ENCODE results near the gene GATA2. TPM values are rescaled to one million over a fixed set of nuclear protein-coding genes. Genes with fewer than 3 reads are reported as not detected.

The GATA2 gene
- total and polyA plus RNA-seq, 2 of the 8 experiments (the other 6 are each of a cell fraction or from before 2014, with no cell fraction given): 0.03 to 0.30 TPM

DNA sequence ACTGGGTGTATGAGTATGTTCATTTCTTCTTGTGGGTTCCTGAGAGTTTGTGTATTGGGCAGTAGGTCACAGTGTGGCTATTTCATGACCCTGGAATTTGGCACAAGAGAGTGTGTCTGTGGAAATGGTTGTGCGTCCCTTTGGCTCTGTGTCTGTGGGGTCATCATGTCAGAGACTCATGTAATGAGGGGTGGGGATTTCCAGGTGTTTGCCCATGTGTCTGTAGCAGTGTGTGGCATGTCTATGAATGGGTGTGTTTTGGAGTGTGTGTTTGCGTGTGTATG, 1.3 kb upstream of the GATA2 start:
- Histone ChIP-seq H2BK120ac (replicated peaks; ENCODE audit: low read depth, low read length) (no peak overlapping the region), H3K4me2 (ENCODE audit: insufficient read depth in 1 of 2, low read depth in 2 of 2, low read length in 2 of 2) (peak overlapping the region in 1 of 2 experiments; percentile 63; a peak in 1 of 4 replicates), H3K36me3 (ENCODE audit: control insufficient read depth in 2 of 4, insufficient read depth in 4 of 4, low read length in 3 of 4) (peaks cover 0 to 7% (median 0%) of the 10 kb centered on the region in 4 experiments; a peak in 1 of 8 replicates), H3K4me3 (ENCODE audit: extremely low read depth in 1 of 4, insufficient read depth in 2 of 4, low read depth in 3 of 4, low read length in 4 of 4) (no peak overlapping the region), H3K27me3 (replicated peaks in 1 of 4; ENCODE audit: control insufficient read depth in 3 of 4, extremely low read depth in 1 of 4, insufficient read depth in 3 of 4, low read length in 3 of 4) (peaks cover 81 to 99% (median 97%) of the 10 kb centered on the region in 4 experiments), H2BK20ac (ENCODE audit: low read length) (0 out of 2 replicates have a peak overlapping the region, but pooled peaks have one; percentile 34), H4K8ac (ENCODE audit: extremely low read depth, insufficient read depth, low read length) (no peak overlapping the region), H3K79me2 (ENCODE audit: control insufficient read depth in 1 of 2, insufficient read depth in 2 of 2, low read length in 2 of 2) (no peaks in the 10 kb centered on the region), H3K4me1 (replicated peaks in 1 of 4; ENCODE audit: control insufficient read depth in 3 of 4, insufficient read depth in 4 of 4, low read length in 3 of 4) (peaks cover 0 to 63% (median 38%) of the 10 kb centered on the region in 4 experiments; a peak in 6 of 7 replicates), H2AFZ (ENCODE audit: low read length) (no peak overlapping the region), H3K56ac (replicated peaks; ENCODE audit: insufficient read length, low read depth, low read length) (no peak overlapping the region), H4K5ac (ENCODE audit: insufficient read length, low read depth, low read length) (no peak overlapping the region), H2BK15ac (ENCODE audit: low read length) (peak overlapping the region; percentile 53; the same call in 1 of the 2 replicates), H3K27ac (ENCODE audit: low read depth, low read length) (no peak overlapping the region), H3K4ac (replicated peaks; ENCODE audit: insufficient read length, low read depth, low read length) (no peak overlapping the region), H3K23ac (ENCODE audit: insufficient read length) (no peak overlapping the region), H3K14ac (ENCODE audit: insufficient read length) (no peak overlapping the region), H3K9ac (replicated peaks in 1 of 4; ENCODE audit: extremely low read depth in 1 of 4, low read depth in 3 of 4, low read length in 3 of 4) (no peak overlapping the region), H4K20me1 (replicated peaks in 1 of 2; ENCODE audit: control insufficient read depth in 1 of 2, insufficient read depth in 2 of 2, low read length in 2 of 2) (peaks cover 7 to 29% of the 10 kb centered on the region in 2 experiments), H4K91ac (replicated peaks; ENCODE audit: insufficient read length, low read length) (no peak overlapping the region), H2BK12ac (ENCODE audit: low read depth, low read length) (no peak overlapping the region), H3K9me3 (ENCODE audit: insufficient read depth in 2 of 2, low read depth in 1 of 2, low read length in 1 of 2) (no peaks in the 10 kb centered on the region; a peak in 1 of 4 replicates), H3K79me1 (ENCODE audit: low read depth, low read length) (no peaks in the 10 kb centered on the region), H2AK5ac (ENCODE audit: low read depth, low read length) (peak overlapping the region; percentile 43; the same call in 1 of the 2 replicates), H3K23me2 (ENCODE audit: low read depth, low read length) (peaks cover 8% of the 10 kb centered on the region; the same call in 1 of the 2 replicates), H3K18ac (ENCODE audit: extremely low read depth, low read length) (peak overlapping the region; percentile 13; the same call in 1 of the 2 replicates), H2BK5ac (ENCODE audit: low read depth, low read length) (0 out of 2 replicates have a peak overlapping the region, but pooled peaks have one; percentile 5)
- CTCF ChIA-PET (ENCODE audit: partially characterized antibody): interaction anchor here (1.2 to 5.7 kb wide), 2 partner anchors 30 to 69 kb away, joined by 4 to 83 read pairs; no protein-coding TSS in a partner anchor
- FAIRE-seq: no peak
- 0 out of 2 replicates have a peak, but pooled peaks have one; percentile 37 for TF ChIP-seq CBX8 (IDR thresholded peaks at IDR 0.05; ENCODE audit: borderline replicate concordance, low read depth, low read length)
- TF ChIP-seq, protein P1, sequence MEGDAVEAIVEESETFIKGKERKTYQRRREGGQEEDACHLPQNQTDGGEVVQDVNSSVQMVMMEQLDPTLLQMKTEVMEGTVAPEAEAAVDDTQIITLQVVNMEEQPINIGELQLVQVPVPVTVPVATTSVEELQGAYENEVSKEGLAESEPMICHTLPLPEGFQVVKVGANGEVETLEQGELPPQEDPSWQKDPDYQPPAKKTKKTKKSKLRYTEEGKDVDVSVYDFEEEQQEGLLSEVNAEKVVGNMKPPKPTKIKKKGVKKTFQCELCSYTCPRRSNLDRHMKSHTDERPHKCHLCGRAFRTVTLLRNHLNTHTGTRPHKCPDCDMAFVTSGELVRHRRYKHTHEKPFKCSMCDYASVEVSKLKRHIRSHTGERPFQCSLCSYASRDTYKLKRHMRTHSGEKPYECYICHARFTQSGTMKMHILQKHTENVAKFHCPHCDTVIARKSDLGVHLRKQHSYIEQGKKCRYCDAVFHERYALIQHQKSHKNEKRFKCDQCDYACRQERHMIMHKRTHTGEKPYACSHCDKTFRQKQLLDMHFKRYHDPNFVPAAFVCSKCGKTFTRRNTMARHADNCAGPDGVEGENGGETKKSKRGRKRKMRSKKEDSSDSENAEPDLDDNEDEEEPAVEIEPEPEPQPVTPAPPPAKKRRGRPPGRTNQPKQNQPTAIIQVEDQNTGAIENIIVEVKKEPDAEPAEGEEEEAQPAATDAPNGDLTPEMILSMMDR (IDR thresholded peaks at IDR 0.05; ENCODE audit: control extremely low read depth in 1 of 3, insufficient read depth in 1 of 3, low read depth in 1 of 3, low read length in 3 of 3): no peak
- POLR2A ChIA-PET (ENCODE audit: partially characterized antibody): no interaction called here
- DNase-seq (ENCODE audit: low read depth in 1 of 2, low spot score in 2 of 2): no peak
- 77% methylated on average over 2 of the region's 2 CpGs; no CpG with 5 or more reads in 1 of the 2 experiments for WGBS, 2 experiments (ENCODE audit: extremely low coverage in 1 of 2, insufficient coverage in 1 of 2, insufficient read length in 1 of 2, insufficient replicate concordance in 2 of 2, low coverage in 1 of 2, low lambda C conversion rate in 2 of 2, missing lambda C conversion rate in 1 of 2)
